COR-L47 (cell line): ENCODE data around the gene TNRC6C.

Source experiments
- DNase-seq: peaks from one replicate; lab custom pipeline; 2025; lab: John Stamatoyannopoulos, UW

TNRC6C gene

DNA sequence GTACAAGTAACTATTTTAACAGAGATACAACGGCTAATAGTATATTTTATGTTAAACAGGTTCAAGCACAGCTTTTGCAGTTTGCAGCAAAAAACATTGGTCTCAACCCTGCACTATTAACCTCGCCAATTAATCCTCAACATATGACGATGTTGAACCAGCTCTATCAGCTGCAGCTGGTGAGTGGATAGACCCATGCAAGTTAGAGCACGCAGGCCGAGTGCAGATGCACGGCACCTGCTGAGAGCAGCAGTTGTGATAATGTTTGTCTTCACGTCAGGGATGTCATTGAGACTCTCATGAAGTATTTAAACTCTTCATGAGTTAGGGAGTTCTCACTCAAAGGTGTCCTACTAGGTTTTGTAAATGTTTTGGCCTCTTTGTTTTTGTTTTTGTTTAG, 124.5 kb downstream of the TNRC6C start:
- peak; percentile 67 for DNase-seq

- DNase-seq, result no peak
Measured at GRCh38 chr17:78086740-78087139, 128.2 kb downstream of the TNRC6C start.

DNA sequence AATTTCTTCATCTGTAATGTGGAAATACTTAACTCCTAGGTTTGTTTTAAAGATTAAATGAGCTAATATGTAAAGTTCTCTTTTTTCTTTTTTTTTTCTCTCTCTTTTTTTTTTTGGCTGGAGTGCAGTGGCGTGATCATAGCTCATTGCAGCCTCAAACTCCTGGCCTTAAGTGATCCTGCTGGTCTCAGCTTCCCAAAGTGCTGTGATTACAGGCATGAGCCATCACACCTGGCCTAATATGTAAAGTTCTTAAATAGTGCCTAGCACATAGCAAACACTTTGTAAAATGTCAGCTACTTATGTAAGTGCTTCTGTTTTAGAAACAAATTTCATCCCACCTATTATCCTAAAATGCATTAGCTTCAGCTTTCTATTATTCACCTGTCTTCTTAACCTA, 130.0 kb downstream of the TNRC6C start:
- no peak for DNase-seq

DNA sequence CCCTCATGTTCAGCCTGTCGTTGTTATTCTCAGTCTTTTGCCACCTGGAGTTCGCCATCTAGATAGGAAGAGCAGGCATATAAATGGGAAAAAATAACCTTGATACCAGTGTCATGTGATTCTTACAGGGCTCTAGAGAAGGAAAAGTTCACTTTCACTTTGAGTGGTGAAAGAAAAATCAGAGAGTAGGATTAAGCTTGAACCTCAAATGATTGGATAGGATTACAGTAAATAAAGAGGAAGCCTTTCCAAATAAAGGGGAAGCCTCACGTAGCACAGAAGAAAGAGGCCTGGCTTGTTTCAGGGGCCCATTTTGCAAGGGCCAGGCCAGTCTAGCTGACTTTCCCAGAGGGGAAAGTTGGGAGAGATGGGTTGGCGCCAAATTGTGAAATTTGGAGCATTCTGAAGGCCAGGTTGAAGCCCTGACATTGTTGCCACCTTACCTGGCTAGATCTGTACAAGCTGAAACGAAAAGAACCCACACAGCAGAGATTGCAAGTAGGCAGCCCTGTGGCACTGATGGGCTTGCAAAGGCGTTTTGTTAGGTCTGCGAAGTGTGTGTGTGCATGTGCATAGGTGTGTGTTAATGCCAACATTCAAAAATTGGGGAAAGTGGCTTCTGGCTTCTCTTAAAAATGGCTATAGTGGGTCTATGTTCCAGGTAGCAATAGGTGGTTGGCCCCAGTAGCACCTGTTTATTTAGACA, 131.2 kb downstream of the TNRC6C start:
- DNase-seq, result no peak

GRCh38 chr17:78092794-78093324, 134.4 kb downstream of the TNRC6C start:
- no peak for DNase-seq

- DNase-seq, result no peak
Measured at GRCh38 chr17:78095035-78095434, 136.5 kb downstream of the TNRC6C start.

DNA sequence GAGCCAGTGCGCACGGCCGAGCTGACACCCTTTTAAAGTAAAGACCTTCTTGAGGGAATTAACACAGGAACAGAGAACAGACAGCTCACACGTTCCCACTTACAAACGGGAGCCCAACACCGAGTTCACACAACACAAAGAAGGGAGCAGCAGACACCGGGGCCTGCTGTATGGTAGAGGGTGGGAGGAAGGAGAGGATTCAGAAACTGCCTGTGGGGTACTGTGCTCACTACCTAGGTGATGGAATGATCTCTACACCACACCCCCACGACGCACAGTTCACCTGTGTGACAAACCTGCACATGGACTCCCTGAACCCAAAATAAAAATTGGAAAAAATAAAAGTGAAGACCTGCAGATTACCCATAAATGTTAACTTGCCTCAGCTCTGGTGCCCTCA, 137.6 kb downstream of the TNRC6C start:
- no peak for DNase-seq

GRCh38 chr17:78101112-78101511, 142.6 kb downstream of the TNRC6C start:
- DNase-seq, result no peak

DNA sequence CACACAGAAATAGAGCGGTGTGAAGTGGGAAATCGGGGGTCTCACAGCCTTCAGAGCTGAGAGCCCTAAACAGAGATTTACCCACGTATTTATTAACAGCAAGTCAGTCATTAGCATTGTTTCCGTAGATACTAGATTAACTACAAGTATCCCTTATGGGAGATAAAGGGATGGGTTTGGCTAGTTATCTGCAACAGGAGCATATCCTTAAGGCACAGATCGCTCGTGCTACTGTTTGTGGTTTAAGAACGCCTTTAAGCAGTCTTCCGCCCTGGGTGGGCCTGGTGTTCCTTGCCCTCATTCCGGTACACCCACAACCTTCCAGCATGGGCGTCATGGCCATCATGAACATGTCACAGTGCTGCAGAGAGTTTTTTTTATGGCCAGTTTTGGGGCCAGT, 143.0 kb downstream of the TNRC6C start:
- no peak for DNase-seq

DNA sequence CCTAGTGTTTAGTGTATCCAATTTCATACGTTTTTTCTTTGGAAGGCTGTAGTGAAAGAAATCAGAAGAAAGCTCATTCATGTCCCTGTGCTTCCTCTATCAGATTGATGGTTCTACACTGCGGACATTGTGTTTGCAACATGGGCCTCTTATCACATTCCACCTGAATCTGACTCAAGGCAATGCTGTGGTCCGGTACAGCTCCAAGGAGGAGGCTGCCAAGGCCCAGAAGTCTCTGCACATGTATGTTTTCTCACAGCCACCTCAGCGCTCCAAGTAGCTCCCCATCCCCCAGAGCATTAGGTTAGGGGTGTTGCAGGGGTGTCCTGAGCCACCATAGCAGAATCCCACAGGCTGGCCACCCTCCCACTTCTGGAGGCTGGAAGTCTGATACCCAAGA, 144.8 kb downstream of the TNRC6C start:
- DNase-seq, result no peak

- DNase-seq, result no peak
Measured at GRCh38 chr17:78104540-78104941, 146.0 kb downstream of the TNRC6C start.

DNA sequence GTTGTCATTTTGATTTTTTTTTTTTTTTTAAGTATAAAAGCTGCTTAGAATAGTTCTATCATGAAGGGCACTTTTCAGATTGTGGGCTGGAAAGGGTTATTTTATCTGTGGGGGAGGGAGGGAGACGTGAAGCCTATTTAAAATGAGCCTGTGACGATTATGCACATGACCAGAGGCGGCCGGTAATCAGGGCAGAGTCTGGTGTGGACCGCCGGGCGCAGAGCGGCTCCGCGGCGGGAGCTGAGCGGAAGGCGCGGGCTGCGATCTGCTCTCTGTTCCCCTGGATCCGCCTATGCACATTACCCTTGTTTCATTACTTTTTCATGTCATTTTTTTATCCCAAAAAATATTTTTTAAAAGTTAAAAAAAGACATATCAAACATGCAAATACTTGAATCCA, 146.6 kb downstream of the TNRC6C start:
- no peak for DNase-seq

DNA sequence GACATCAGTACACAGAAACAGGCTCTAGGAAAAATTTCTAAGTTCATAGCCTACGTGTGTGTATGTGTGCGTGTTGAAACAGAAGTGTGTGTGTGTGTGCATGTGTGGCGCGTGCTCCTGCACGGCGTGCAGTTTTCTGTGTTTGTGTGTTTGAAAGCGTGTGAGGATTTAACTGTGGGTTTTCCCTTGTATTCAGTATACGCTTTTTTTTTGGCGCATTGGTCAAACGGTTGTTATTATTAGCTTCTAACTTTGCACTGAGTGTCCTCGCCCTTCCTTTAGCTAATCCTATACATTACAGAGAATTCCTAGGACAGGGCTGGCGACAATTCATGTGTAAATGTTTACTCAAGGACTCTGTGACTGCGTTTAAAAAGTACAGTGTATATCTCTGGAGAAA, 147.0 kb downstream of the TNRC6C start:
- DNase-seq, result no peak

GRCh38 chr17:78106211-78106610, 147.7 kb downstream of the TNRC6C start:
- DNase-seq, result no peak

- no peak for DNase-seq
Measured at GRCh38 chr17:78107457-78107856, 149.0 kb downstream of the TNRC6C start.

- DNase-seq, result no peak
Measured at GRCh38 chr17:78107976-78108725, 149.6 kb downstream of the TNRC6C start.

DNA sequence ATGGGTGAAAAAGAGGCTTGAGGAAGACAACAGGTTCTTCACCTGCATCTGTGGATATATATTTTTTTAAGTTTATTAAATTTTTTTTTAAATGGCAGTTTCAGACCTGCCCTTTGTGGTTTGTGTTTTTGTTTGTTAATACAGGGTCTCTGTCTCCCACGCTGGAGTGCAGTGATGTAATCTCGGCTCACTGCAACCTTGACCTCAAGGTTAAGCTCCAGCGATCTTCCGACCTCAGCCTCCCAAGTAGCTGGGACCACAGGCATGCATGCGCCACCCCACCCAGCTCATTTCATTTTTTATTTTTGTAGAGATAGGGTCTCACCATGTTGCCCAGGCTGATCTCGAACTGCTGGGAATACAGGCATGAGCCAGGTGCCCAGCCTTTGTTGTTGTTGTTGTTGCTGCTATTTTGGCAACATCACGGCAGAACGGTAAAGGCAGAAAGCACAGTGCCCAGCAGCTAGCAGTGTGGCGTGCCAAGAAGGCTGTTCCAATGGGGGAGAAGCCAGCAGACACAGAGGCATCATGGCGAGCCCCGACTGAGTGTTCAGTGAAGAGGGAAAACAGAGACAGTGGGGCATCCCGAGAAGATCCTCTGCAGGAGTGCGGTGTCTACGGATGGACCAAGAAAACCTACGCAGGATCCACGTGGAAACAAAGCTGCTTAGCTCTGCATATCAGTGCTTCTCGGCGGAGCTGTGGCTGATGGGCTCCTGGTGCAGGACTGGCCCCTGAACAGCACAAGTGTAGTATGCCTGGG, 150.4 kb downstream of the TNRC6C start:
- DNase-seq, result no peak

DNA sequence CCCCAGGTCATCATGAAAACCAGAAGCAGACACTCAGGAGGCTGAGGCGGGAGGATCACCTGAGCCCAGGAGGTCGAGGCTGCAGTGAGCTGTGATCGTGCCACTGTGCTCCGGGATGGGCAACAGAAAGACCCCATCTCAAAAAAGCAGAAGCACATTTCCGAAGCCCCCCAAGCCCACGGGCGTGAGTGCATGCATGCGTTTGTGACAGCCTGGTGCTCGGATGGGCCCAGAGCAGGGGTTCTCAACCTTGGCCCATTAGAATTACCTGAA, 150.9 kb downstream of the TNRC6C start:
- DNase-seq, result no peak

DNA sequence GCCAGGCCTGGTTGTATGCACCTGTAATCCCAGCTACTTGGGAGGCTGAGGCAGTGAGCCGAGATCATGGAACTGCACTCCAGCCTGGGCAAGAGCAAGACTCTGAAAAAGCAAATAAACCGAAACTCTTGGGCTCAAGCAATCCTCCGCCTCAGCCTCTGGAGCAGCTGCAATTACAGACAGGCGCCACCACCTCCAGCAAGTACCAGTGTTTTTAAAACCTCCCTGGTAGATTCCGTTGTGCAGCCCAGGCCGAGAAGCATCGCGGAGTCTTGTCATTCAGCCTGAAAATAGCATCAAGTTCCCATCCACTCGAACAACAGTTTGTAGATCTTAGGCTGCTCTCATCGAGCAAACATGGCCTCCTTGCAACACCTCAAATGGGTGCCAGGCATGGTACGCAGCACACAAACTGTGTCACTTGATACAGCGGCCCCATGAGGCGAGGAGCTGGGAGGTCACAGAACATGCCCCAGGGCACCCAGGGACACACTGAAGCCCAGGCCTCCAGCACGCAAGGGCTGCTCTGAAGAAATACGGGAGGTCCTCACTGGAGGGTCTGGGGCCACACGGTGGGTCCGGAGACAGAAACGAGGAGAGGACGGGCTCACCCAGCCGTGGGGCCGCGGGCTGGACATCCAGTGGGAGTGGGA, 152.0 kb downstream of the TNRC6C start:
- DNase-seq, result no peak

DNA sequence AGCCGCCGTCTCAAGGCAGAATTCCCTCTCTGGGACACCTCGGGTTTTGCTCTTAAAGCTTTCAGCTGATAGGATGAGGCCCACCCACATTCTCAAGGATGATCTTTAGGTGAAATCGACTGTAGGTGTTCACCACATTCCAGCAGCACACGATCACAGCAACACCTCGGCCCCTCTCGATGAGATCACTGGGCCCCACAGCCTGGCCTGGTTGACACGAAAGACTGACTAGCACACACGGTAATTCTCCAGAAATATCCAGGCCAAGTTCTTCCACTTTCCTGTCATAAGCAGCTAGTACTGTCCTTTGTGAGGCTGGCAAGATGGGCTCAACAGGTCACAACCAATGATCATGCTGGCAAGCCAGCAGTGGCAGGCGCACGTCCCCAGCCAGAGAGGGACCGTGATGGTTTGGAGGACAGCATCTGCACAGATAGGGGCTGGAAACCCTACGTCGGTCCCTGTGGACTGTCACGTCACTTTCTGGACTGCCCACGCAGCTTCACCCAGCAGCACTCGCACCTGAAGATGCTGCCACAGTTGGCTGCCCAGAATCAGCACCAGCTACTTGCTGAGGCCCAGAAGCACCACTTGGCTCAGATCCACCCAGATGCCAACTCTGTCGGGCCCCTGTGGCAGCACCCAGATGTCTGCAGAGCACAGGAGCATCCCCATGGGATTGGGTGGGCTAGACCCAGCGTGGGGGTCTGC, 152.7 kb downstream of the TNRC6C start:
- DNase-seq, result no peak

DNA sequence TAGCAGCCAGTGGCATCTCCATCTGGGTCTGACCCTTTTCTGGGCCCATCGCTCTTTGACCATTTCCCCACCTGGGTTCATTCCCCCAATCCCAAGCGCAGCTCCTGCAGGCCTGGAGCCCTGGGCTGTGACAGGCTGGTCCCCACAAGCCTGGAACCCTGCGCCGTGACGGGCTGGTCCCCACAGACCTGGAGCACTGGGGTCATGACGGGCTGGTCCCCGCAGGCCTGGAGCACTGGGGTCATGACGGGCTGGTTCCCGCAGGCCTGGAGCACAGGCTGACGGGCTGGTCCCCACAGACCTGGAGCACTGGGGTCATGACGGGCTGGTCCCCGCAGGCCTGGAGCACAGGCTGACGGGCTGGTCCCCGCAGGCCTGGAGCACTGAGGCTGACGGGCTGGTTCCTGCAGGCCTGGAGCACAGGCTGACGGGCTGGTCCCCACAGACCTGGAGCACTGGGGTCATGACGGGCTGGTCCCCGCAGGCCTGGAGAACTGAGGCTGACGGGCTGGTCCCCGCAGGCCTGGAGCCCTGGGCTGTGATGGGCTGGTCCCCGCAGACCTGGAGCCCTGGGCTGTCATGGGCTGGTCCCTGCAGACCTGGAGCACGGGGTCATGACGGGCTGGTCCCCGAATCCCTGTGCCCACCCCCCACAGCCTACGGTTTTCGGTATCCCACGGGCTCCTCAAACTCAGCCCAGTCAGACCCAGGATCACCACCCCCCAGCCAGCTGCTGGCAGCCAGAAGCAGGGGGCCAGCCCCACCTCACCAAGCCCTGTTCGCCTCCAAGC, 153.4 kb downstream of the TNRC6C start:
- no peak for DNase-seq
